K562 (cell line): ENCODE measurements around the gene PPP2R5A. TPM values are rescaled to one million over a fixed set of nuclear protein-coding genes. Genes with fewer than 3 reads are reported as not detected.

Source experiments
- ARID3B ChIP-seq: fragments of 250-450 bp; sonication (Bioruptor Pico); IDR thresholded peaks from 2 replicates; pipeline ENCODE4 v1.4.0; 2020; ENCODE audit warnings: borderline replicate concordance
- CBX1 ChIP-seq: sonication (generic); IDR thresholded peaks from 2 replicates; pipeline ENCODE4 v1.6.1; 2016; ENCODE audit warnings: antibody characterized with exemption, low read depth, mild to moderate bottlenecking
- CBX5 ChIP-seq: IDR thresholded peaks from 2 replicates; pipeline ENCODE4 v1.6.1; 2014; ENCODE audit warnings: low read depth, borderline replicate concordance
- E2F1 ChIP-seq: sonication (generic); formaldehyde crosslinking; IDR thresholded peaks from 2 replicates; pipeline ENCODE4 v1.8.1; 2023; ENCODE audit warnings: mild to moderate bottlenecking, missing genetic modification reagents, moderate library complexity
- HDAC2 ChIP-seq: fragments of 450-650 bp; IDR thresholded peaks from 2 replicates; pipeline ENCODE4 v1.6.1; 2016; ENCODE audit warnings: mild to moderate bottlenecking
- HES1 ChIP-seq: fragments of 450-650 bp; IDR thresholded peaks from 2 replicates; pipeline ENCODE4 v1.6.1; 2016; ENCODE audit warnings: low read depth, mild to moderate bottlenecking, moderate library complexity
- HOXB6 ChIP-seq: fragments of 250-450 bp; sonication (Bioruptor Pico); IDR thresholded peaks from 2 replicates; pipeline ENCODE4 v1.5.1; 2022; ENCODE audit warnings: mild to moderate bottlenecking, borderline replicate concordance
- POLR3G ChIP-seq: IDR thresholded peaks from 2 replicates; pipeline ENCODE4 v1.6.1; 2011; ENCODE audit not compliant: insufficient read length, insufficient replicate concordance; ENCODE audit errors: extremely low read depth
- RAD21 ChIP-seq, 2 experiments: fragments of 250-450 bp in 1 of 2; fragments of 450-650 bp in 1 of 2; sonication (Bioruptor Pico) in 1 of 2; formaldehyde crosslinking in 1 of 2; IDR thresholded peaks in 1 of 2; conservative IDR thresholded peaks in 1 of 2; 2 replicates each; pipeline versions ENCODE4 v1.4.0 to v1.8.0; 2020 to 2022; ENCODE audit warnings: mild to moderate bottlenecking in 2 of 2, moderate library complexity in 1 of 2
- ZBTB40 ChIP-seq, 2 experiments: fragments of 450-650 bp in 1 of 2; sonication (generic) in 1 of 2; formaldehyde crosslinking in 1 of 2; IDR thresholded peaks; 2 replicates each; pipeline versions ENCODE4 v1.7.1 to v1.9.0; 2016 to 2022; ENCODE audit warnings: inconsistent platforms in 1 of 2, mild to moderate bottlenecking in 1 of 2, missing genetic modification reagents in 1 of 2
- ZNF174 ChIP-seq: fragments of 250-450 bp; sonication (Bioruptor Pico); IDR thresholded peaks from 2 replicates; pipeline ENCODE4 v1.4.0; 2020; ENCODE audit warnings: mild to moderate bottlenecking
- ZNF212 ChIP-seq: fragments of 450-650 bp; formaldehyde crosslinking; IDR thresholded peaks from 2 replicates; pipeline ENCODE4 v1.4.0; 2020; ENCODE audit warnings: mild to moderate bottlenecking
- ZNF232 ChIP-seq: sonication (generic); formaldehyde crosslinking; IDR thresholded peaks from 2 replicates; pipeline ENCODE4 v1.8.0; 2022; ENCODE audit warnings: mild to moderate bottlenecking, missing genetic modification reagents
- polyA plus RNA-seq, 8 experiments: library from polyadenylated mRNA; depleted of rRNA in 4 of 8; stranded (reverse) in 5 of 8; unstranded in 3 of 8; fragments of >200 nt; fragmentation: Nextera tagmentation in 2 of 8; fragmentation: Illumina TruSeq in 1 of 8; extraction: Ambion mirVana in 2 of 8; extraction: Trizol in 1 of 8; gene quantifications; 2 replicates each; pipeline versions ENCODE4 v1.2.1 to v1.2.3, GENCODE V29; 2011 to 2014; ENCODE audit warnings: inconsistent platforms in 1 of 8, missing spikeins in 1 of 8
- total RNA-seq, 7 experiments: library from RNA; depleted of rRNA in 6 of 7; stranded (reverse); fragments of >200 nt in 6 of 7; fragmentation: Illumina TruSeq in 2 of 7; extraction: Trizol in 2 of 7; gene quantifications; 2 replicates each; pipeline versions ENCODE4 v1.2.1 to v1.2.3, GENCODE V29; 2011 to 2021; ENCODE audit warnings: low replicate concordance in 1 of 7

PPP2R5A gene
- total and polyA plus RNA-seq, 9 of the 15 experiments (the other 6 are each of a cell fraction or from before 2014, with no cell fraction given) = 26.9 to 106 (median 64.3) TPM

GRCh38 chr1:212284744-212285684 lies at the start of gene PPP2R5A (continued):
- TF ChIP-seq ARID3B (0 out of 2 replicates have a peak, but pooled peaks have one; percentile 51), POLR3G (no peak), CBX5 (no peak), E2F1 (CRISPR knock-in tag) (peak; percentile 93), RAD21 (CRISPR knock-in tag; conservative IDR thresholded peaks at IDR 0.05 in 1 of 2, IDR thresholded peaks at IDR 0.05 in 1 of 2) (peak; percentile 38 to 47), ZBTB40 (IDR thresholded peaks at IDR 0.05) (no peak), ZBTB40 (CRISPR knock-in tag; IDR thresholded peaks at IDR 0.05) (no peak), HOXB6 (no peak), ZNF174 (CRISPR knock-in tag) (no peak), HDAC2 (peak; percentile 94), ZNF212 (CRISPR knock-in tag) (peak; percentile 86; the same call in 1 of the 2 replicates), ZNF232 (peak; percentile 28; the same call in 1 of the 2 replicates), CBX1 (peak; percentile 13; the same call in 1 of the 2 replicates), HES1 (no peak; the same call in none of the 2 replicates)
